ENCODE data around the gene ZBTB39.
"Not testable (repeated sequence)": the region's sequence is repeated elsewhere in the genome, so short reads cannot be mapped to it uniquely, and the experiment has no call there.

ZBTB39 gene

DNA sequence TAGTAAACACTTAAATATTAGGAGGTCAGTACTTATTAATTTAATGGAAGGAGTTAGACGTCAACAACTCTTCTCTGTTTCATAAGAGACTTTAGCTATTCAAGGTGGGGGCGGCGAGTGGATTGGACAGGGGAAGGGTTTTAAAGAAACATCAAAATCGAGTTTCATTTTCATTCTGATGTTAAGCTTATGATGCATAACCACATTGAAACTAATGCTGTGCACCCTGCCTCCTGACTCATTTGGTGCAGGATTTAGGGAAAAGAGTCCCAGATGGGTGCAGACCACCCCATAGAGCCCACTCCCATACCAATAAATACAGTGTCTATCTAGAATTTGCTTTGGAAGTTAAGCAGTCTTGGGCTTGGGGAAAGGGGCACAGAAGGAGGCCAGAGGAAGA lies 7.4 kb downstream of the ZBTB39 start:
- peak; percentile 80 for DNase-seq

DNA sequence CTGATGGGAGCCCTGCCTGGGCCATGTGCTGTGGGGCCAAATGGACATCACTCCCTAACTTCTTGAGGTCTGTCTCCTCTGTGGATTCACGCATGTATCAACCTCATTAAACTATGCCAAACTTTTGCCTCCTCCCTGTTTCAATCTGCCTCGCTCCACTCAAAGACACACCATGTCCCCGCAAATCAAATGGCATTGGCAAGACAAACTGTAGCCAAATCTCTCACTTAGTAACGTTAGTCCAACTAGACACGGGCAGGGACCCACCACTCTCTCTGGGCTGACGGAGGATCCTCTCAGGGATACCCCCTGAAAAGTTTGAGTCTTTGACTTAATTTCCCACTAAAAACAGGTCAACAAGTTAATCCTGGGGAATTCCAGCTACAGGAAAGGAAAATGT lies 8.0 kb downstream of the ZBTB39 start:
- no peak for DNase-seq

- DNase-seq: no peak
These were observed 9.4 kb downstream of the ZBTB39 start for GRCh38 chr12:56996793-56997545.

GRCh38 chr12:56995930-56996496 lies 10.3 kb downstream of the ZBTB39 start:
- no peak for DNase-seq

GRCh38 chr12:56995201-56995929 lies 11.0 kb downstream of the ZBTB39 start:
- DNase-seq: no peak

GRCh38 chr12:56994231-56994746 lies 12.1 kb downstream of the ZBTB39 start:
- no peak for DNase-seq

- DNase-seq: no peak
These were observed 13.0 kb downstream of the ZBTB39 start for GRCh38 chr12:56993346-56993745.

- peak; percentile 60 for DNase-seq
These were observed 14.8 kb downstream of the ZBTB39 start for GRCh38 chr12:56991319-56992246.

GRCh38 chr12:56990648-56991318 lies 15.6 kb downstream of the ZBTB39 start:
- no peak for DNase-seq

DNA sequence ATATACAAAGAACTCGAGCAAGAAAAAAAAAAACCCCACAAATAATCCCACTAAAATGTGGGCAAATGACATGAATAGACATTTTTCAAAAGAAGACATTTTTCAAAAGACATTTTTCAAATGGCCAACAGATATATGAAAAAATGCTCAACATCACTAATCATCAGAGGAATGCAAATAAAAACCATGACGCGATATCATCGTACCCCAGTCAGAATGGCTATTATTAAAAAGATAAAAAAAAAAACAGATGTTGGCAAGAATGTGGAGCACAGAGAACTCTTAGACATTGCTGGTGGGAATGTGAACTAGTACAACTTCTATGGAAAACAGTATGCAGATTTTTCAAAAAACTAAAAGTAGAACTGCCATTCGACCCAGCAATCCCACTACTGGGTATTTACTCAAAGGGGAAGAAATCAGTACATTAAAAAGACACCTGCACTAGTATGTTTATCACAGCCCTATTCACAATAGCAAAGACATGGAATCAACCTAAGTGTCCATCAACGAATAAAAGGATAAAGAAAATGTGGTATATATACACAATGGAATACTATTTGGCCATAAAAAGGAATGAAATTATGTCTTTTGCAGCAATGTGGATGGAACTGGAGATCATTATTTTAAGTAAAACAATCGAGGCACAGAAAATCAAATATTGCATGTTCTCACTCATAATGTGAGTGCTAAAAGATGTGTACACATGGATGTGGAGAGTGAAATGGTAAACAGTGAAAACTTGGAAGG lies 16.3 kb downstream of the ZBTB39 start:
- no peak for DNase-seq

DNA sequence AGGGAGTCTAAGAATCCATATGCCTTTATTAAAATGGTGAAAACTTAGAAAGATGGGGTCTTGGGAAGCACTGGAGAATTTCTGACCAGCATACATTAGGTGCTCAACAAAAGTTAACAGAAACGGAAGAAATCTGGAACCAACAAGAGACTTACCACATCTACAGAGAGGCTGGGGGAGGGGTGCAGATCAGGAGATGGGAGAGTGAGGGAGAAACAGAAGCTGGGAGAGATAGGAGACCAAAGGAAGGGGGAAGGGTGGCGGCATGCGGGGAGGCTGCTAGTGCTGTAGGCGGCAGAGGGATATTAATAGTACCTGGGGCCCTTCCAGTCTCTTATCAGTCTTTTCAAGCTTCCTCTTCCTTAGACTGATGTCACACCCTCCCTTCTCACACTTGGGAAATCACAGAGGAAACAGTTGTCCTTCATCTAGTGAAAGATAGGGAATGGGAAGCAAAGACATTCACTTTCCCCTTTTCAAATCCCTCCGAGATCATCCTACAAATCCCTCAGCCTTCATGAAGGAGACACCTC lies 18.1 kb downstream of the ZBTB39 start:
- peak; percentile 37 for DNase-seq

DNA sequence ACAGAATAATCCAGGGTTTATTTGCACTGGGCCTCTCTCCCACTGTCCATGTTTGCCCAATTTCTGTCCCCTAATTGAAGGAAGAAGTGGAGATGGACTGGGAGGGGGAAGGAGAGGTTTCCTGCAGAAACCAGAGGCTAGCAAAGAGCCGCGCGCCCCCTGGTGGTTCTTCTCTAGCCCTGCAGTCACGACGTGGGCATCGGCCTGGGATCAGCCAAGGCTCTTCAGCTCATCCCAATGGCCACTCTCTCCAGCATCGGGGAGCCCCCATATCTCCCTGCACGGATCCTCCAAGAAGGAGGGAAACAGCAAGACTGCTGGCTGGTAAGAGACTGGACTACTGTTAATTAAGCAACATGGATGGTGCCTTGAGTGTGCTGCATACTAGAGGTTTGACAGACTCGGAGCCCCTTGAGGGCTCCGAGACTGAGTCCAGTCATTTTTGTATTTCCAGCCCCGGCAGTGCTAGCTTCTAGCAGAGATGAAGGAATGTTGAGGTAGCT lies 18.7 kb downstream of the ZBTB39 start:
- DNase-seq: peak; percentile 90

DNA sequence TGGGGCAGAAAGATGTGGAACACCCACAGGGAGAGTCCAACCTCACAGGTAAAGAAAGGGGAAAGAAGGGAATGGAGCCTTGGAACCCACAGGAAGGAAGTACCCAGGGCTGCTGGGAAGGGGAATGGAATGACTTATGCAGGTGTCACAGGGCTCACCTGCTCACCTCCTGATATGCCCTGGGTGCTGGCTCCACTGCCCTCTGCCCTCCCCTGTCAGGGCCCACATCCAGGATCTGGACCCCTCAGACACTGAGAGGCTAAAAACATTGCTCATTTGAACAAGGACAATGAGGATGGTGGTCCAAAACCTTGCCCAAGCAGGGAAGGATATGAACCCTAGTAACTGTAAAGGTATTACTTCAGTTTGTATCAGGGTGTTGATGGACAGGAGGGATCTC lies 19.3 kb downstream of the ZBTB39 start:
- no peak for DNase-seq

- DNase-seq: not testable (repeated sequence)
These were observed 20.6 kb downstream of the ZBTB39 start for GRCh38 chr12:56985714-56986113.

DNA sequence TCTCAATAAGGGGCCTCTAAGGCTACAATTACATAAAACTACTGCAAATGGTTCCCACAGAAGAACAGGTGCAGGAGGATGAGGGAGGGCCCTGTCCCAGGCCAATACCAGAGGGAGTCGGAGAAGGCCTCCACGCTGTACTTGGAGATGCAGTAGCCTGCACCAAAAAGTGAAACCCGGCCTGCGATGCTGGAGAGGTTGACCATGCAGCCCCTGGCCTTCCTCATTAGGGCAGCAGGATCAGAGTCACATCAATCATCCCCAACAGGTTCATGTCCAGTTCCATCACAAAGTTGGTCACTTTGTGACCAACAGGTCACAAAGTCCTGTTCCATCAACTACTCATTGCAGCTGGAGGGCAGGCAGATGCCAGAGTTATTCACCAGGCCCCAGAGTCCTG lies 23.0 kb downstream of the ZBTB39 start:
- DNase-seq: no peak

- not testable (repeated sequence) for DNase-seq
These were observed 23.6 kb downstream of the ZBTB39 start for GRCh38 chr12:56982578-56983236.

- no peak for DNase-seq
These were observed 25.3 kb downstream of the ZBTB39 start for GRCh38 chr12:56980941-56981530.

DNA sequence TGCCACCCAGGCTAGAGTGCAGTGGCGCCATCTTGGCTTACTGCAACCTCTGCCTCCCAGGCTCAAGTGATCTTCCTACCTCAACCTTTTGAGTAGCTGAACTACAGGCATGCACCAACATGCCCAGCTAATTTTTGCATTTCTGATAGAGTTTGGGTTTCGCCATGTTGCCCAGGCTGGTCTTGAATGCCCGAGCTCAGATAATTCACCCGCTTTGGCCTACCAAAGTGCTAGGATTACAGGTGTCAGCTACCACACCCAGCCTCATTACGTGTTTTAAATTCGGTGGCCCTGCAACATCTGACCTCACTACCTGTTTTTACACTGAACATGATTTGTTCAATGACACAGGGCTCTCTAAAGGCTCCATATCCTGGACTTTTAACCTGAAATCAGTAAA lies 26.1 kb downstream of the ZBTB39 start:
- DNase-seq: no peak

DNA sequence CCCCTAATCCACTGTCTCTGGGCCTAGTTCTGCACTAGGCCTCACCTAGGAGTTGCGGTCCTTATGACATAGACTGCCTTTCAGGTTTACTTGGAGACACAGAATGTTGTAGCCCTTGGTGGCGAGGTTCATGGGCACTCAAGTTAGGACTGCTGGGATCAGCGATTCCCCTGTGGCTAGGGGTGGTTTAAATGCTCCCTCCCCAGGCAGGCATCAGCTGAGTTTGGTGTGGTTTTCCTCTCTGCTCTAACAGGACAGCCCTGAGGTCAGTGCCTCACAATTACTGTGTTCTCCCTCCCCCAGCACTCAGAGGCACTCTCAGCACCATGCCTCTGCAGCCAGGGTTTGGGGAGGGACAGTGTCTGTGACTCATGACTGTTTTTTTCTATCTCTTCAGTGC lies 26.7 kb downstream of the ZBTB39 start:
- no peak for DNase-seq
